ENCODE data around the gene PINLYP.
A peak's percentile ranks its signal among the peaks of the same experiment; 100 is the strongest.

- TF ChIP-seq MAFK (IDR thresholded peaks at IDR 0.05; ENCODE audit: low read length) (no peak), NR3C1 (CRISPR knock-in tag; IDR thresholded peaks at IDR 0.05) (no peak), FOXM1 (IDR thresholded peaks at IDR 0.05; ENCODE audit: low read depth) (no peak), FOXM1 (CRISPR knock-in tag; IDR thresholded peaks at IDR 0.05; ENCODE audit: low read depth) (no peak), ETS1 (conservative IDR thresholded peaks at IDR 0.05; ENCODE audit: control insufficient read depth, low read depth, low read length) (0 out of 2 replicates have a peak, but pooled peaks have one; percentile 1), PCBP1 (IDR thresholded peaks at IDR 0.05; ENCODE audit: low read depth, low read length, poor library complexity, severe bottlenecking) (no peak)
These were observed 41.9 kb upstream of the PINLYP start for GRCh38 chr19:43533546-43534304.

All from K562 (cell line).